GM19324 (cell line): ENCODE results near the gene SNX27.
"Not testable (repeated sequence)": the region's sequence is repeated elsewhere in the genome, so short reads cannot be mapped to it uniquely, and the experiment has no call there.

Experiments used
- ATAC-seq: cut with Tn5 transposase; IDR thresholded peaks from one replicate; pipeline ENCODE4 v1.9.1; 2021; ENCODE audit warnings: mild to moderate bottlenecking, moderate library complexity; ENCODE audit not compliant: unreplicated experiment, low FRiP score

Gene SNX27

DNA sequence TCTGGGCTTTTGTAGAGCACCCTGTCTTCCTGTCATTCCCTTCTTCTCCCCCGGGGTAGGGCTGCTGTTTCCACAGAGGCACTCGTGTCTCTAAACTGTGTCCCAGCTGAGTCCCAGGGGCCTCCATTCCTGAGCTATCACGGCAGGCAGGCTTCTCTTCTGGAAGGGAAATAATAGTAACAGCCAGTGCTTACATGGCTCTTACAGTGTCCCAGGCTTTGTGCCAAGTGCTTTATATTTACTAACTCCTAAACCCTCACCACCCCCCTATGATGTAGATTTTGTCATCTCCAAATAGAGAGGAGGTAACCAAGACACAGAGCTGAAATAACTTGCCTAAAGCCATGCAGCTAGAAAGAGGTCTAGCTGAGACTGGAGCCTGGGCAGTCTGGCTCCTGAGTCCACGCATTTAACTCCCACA lies 106.2 kb downstream of the SNX27 start:
- ATAC-seq, result no peak

DNA sequence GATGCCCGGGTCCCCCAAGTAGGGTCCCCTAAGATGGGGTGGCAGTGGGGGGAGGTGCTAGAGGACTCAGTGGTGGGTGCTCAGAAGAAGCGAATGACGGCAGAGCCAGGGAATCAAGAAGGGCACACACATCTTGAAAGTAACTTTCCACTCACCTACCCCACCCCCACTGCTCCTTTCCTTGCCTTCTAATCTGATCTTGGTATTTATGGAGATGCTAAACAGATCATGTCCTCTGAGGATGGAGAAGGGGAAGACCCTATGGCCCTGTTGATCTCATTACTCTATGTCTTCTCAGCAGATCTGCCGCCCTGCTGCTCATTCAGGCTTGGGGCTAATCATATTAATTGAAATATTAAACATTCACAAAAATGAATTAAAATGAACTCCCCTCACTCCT lies 106.8 kb downstream of the SNX27 start:
- ATAC-seq, result no peak

DNA sequence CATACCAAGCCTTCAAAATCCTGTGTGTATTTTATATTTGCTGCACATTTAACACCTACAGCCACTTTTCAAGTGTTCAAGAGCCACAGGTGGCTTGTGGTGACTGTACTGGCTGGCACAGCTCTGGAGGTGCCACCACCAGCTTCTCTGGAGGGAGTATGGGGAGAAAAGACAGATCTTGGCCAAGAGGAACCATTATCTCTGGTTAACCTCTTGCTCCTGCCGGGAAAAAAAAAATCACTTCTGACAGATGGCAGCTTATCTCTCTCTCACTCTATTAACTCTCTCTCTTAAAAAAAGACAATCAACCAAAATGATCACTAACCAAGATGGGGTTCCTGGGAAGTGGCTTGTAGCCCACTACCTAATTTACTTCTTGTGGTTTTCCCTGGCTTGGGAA lies 108.3 kb downstream of the SNX27 start:
- ATAC-seq, result no peak

GRCh38 chr1:151720554-151720953 lies 108.7 kb downstream of the SNX27 start:
- ATAC-seq, result peak; percentile 33

- ATAC-seq, result no peak
These were observed 109.3 kb downstream of the SNX27 start, which contains the start of gene RIIAD1 for GRCh38 chr1:151720974-151721787. TSS of gene RIIAD1 (plus strand) at chr1:151721522. CDS start at chr1:151721537, 15 bp downstream.

GRCh38 chr1:151721788-151722510 lies 110.1 kb downstream of the SNX27 start:
- ATAC-seq, result no peak

DNA sequence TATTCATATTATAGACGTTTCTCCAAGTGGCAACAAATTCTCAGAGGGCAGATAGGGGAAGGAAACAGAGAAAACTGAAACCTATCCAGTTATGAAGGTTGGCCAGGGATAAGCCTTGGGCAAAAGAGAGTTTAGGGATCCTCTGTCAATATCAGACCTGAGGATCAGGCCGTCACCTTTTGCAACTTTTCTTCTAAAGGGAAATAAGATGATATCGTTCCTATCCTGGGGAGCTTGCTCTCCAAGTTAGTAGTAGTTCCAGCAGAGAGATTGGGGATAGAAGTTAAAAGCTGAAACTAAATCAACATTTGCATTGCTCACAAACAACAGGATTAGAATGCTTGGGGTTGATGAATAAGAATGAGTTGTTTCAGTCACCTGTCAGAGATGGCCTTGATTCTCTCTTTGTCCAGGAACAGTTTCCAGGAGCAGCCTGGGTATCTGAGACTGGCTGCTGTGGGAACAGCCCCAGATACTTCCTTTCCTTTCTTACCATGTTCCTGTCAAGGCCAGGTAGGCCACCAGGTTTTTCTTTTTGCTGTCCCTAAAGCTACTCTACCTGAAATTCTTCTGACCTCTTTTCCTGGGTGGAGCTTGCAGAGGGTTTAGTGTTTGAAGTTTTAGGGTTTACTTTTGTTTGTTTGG lies 112.0 kb downstream of the SNX27 start:
- no peak for ATAC-seq

- no peak for ATAC-seq
These were observed 116.6 kb downstream of the SNX27 start for GRCh38 chr1:151728151-151729054.

GRCh38 chr1:151729157-151729965 lies 117.5 kb downstream of the SNX27 start:
- no peak for ATAC-seq

DNA sequence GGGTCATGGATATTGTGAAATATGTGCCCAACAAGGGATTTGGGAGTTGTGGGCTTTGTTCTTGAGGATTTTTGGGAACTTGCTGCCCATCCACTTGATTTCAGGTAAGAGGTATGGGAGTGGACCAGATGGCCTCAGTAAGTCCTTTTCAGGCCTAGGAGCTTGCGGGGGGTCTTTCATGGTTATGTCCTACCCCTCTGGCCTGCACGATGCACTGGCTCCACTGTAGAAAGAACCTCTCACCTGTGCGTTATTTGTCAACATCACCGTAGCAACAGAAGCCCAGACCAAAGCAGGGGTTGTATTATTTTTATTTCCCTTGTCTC lies 118.1 kb downstream of the SNX27 start:
- ATAC-seq, result no peak

- ATAC-seq, result no peak
These were observed 121.3 kb downstream of the SNX27 start for GRCh38 chr1:151733126-151733525.

DNA sequence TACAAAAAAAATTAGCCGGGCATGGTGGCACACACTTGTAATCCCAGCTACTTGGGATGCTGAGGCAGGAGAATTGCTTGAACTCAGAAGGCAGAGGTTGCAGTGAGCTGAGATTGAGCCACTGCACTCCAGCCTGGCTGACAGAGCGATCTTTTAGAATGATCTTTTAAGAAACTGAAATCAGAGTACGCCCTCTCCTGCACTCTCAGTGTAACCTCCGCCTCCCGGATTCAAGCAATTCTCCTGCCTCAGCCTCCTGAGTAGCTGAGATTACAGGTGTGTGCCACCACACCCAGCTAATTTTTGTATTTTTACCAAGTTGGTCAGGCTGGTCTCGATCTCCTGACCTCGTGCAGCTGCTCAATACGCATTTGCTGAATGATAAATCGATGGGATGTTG lies 122.1 kb downstream of the SNX27 start:
- ATAC-seq, result not testable (repeated sequence)

DNA sequence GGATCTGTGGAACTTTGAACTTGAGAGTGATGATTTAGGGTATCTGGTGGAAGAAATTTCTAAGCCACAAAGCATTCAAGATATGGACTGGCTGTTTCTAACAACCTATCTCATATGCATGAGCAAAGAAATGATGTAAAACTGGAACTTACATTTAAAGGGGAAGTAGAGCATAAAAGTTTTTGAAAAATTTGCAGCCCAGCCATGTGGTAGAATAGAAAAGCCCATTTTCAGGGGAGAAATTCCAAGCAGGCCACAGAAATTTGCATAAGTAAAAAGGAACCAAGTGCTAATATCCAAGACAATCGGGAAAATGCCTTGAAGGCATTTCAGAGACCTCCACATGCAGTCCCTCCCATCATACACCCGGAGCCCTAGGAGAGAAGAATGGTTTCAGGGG lies 125.2 kb downstream of the SNX27 start:
- no peak for ATAC-seq

- ATAC-seq, result no peak
These were observed 125.6 kb downstream of the SNX27 start for GRCh38 chr1:151737479-151737878.

DNA sequence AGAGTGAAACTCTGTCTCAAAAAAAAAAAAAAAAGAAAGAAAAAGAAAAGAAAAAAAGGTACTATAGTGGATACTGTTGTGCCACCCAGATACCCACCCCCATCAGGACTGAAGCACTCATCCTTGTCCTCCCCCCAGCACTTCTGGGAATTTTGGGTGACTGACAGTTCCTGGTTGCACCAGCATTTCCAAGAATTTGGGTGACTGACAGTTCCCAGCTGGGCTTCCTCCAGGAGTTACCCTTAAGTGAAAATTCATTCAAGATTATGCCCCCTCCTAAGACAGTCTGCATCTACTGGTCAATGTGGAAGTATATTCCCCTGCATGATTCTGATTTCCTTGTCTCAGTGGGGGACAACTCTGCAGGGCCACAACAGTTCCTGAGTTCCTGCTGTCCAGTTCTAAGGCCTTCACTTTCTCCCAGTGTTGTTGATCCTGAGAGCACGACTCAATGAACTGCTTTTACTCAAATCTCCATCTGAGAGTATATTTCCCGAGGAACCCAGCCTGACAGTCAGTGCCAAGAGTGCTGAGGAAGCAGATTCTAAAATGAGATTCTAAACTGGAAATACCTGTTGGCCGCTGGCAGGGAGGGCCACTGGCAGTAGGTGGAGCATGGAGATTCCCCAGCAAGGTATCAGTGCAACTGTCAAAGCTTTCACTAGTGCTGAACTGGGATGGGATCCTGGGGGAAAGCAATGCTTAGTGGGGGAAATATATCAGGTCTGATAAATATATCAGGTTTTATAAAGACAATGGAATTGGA lies 127.9 kb downstream of the SNX27 start:
- ATAC-seq, result no peak

DNA sequence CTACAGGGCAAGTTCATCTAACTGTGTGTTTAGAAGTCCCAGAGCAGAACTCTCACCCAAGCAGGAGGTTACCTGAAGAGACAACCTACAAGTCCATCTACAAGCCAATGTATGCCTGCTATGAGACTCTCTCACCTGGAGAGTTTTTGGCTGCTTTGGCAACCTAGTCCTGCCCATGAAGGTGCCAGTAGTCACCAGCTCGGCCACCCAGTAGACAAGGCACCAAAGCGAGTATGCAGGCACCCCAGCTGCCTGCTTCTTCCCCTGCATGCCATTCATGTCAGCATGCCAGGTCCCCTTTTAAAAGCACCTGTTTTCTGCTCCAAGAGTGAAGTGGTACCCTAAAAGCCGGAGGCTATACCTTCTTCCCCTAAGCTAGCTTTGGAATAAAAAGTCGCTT lies 129.7 kb downstream of the SNX27 start:
- ATAC-seq, result no peak
